ENCODE measurements around the gene FBXW8. TPM values are rescaled to one million over a fixed set of nuclear protein-coding genes. Genes with fewer than 3 reads are reported as not detected.

FBXW8 gene
- total and polyA plus RNA-seq, 4 donors = 1.9 to 7.1 (median 4.9) TPM

DNA sequence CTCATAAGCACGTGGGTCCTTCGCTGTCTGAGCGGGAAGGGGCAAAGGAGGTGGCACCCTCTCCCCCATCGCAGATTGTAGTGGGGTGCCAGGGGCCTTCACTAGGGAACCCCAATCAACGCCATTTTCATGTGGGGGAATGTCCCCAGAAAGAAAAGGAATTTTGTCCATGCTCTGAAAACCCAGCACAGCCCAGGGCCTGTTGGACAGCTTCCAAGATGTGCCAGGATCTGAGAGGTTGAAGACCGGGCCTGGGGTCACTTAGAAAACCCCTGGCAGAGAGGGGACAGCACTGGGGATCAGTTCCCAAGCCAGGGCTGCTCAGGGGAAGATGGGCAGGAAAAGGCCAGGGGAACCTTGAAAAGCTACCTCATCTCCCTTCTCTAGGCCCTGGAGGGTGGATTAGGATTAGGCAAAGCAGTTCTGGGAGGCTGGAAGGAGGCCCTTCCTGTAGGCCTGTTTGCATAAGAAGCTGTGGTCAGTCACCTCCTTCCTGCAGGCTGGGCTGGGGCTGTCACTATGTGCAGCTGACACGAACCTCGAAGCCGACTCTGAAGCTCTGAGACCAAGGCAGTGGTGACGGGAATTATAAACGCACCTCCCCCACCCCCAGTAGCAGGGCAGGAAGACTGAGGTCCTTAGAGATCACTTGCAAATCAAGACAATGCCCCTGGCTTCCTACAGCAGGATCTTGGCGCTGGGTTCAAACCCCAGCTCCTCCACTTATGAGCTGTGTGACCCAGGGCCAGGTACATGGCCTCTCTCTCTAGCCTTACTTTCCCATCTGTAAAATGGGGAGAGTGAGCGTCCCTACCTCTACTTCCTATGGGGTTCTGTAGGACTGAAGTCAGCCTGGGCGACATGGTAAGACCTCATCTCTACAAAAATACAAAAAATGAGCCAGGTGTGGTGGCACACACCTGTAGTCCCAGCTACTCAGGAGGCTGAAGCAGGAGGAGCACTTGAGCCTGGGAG is 159.5 kb downstream of the FBXW8 start:
- peaks cover 0 to 2% (median 0%) of the 10 kb centered on the region in 4 donors for H3K4me1 ChIP-seq (ENCODE audit: control insufficient read depth in 4 of 4, insufficient read depth in 4 of 4, low read length in 3 of 4)
- no peaks in the 10 kb centered on the region for H3K36me3 ChIP-seq (ENCODE audit: control insufficient read depth in 4 of 4, insufficient read depth in 3 of 4, low read depth in 1 of 4, low read length in 3 of 4)
- 81% methylated on average over 14 of the region's 14 CpGs for WGBS
- no peaks in the 10 kb centered on the region for H3K9me3 ChIP-seq (ENCODE audit: control insufficient read depth in 4 of 4, low read length in 3 of 4)
- H3K27me3 ChIP-seq (ENCODE audit: control insufficient read depth in 4 of 4, insufficient read depth in 4 of 4, low read length in 3 of 4) = no peaks in the 10 kb centered on the region
- DNase-seq (ENCODE audit: low spot score) = no peak
- no peak overlapping the region for H3K4me3 ChIP-seq (ENCODE audit: low read depth in 1 of 3, low read length in 3 of 3)
- no peak overlapping the region for H3K27ac ChIP-seq (ENCODE audit: low read depth in 1 of 2, low read length in 2 of 2)
- no peak overlapping the region for H3K9ac ChIP-seq (ENCODE audit: low read depth in 1 of 2, low read length in 2 of 2)
- no peak for TF ChIP-seq HNF4A (conservative IDR thresholded peaks at IDR 0.05)
- TF ChIP-seq, protein P1, sequence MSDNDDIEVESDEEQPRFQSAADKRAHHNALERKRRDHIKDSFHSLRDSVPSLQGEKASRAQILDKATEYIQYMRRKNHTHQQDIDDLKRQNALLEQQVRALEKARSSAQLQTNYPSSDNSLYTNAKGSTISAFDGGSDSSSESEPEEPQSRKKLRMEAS (IDR thresholded peaks at IDR 0.05) = no peak
- TF ChIP-seq, protein P2, sequence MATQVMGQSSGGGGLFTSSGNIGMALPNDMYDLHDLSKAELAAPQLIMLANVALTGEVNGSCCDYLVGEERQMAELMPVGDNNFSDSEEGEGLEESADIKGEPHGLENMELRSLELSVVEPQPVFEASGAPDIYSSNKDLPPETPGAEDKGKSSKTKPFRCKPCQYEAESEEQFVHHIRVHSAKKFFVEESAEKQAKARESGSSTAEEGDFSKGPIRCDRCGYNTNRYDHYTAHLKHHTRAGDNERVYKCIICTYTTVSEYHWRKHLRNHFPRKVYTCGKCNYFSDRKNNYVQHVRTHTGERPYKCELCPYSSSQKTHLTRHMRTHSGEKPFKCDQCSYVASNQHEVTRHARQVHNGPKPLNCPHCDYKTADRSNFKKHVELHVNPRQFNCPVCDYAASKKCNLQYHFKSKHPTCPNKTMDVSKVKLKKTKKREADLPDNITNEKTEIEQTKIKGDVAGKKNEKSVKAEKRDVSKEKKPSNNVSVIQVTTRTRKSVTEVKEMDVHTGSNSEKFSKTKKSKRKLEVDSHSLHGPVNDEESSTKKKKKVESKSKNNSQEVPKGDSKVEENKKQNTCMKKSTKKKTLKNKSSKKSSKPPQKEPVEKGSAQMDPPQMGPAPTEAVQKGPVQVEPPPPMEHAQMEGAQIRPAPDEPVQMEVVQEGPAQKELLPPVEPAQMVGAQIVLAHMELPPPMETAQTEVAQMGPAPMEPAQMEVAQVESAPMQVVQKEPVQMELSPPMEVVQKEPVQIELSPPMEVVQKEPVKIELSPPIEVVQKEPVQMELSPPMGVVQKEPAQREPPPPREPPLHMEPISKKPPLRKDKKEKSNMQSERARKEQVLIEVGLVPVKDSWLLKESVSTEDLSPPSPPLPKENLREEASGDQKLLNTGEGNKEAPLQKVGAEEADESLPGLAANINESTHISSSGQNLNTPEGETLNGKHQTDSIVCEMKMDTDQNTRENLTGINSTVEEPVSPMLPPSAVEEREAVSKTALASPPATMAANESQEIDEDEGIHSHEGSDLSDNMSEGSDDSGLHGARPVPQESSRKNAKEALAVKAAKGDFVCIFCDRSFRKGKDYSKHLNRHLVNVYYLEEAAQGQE (IDR thresholded peaks at IDR 0.05) = no peak
- TF ChIP-seq HNF4G (IDR thresholded peaks at IDR 0.05) = no peak
- TF ChIP-seq NR2F2 (IDR thresholded peaks at IDR 0.05) = no peak
- TF ChIP-seq RAD21 (IDR thresholded peaks at IDR 0.05) = no peak
- TF ChIP-seq, protein P3, sequence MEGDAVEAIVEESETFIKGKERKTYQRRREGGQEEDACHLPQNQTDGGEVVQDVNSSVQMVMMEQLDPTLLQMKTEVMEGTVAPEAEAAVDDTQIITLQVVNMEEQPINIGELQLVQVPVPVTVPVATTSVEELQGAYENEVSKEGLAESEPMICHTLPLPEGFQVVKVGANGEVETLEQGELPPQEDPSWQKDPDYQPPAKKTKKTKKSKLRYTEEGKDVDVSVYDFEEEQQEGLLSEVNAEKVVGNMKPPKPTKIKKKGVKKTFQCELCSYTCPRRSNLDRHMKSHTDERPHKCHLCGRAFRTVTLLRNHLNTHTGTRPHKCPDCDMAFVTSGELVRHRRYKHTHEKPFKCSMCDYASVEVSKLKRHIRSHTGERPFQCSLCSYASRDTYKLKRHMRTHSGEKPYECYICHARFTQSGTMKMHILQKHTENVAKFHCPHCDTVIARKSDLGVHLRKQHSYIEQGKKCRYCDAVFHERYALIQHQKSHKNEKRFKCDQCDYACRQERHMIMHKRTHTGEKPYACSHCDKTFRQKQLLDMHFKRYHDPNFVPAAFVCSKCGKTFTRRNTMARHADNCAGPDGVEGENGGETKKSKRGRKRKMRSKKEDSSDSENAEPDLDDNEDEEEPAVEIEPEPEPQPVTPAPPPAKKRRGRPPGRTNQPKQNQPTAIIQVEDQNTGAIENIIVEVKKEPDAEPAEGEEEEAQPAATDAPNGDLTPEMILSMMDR (IDR thresholded peaks at IDR 0.05; ENCODE audit: low read depth, low read length, missing input control) = no peak
- TF ChIP-seq RXRA (IDR thresholded peaks at IDR 0.05) = no peak

DNA sequence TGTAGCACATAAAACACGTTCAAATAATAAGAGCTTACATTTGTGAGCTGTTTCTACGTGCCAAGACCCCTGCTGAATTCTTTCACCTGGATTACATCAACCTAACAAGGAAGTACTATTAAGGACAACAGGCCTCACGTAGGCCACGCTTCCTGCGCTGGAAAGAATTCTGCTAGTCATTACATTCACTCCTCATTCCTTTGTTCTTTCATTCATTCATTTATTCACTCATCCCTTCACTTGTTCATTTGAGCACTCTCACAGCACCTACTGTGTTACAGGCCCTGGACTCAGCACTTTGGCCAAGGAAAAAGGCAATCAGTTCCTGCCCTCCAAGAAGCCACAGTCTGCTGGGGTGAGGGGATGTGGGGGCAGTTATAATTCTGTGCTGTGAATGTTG is 160.3 kb downstream of the FBXW8 start:
- Histone ChIP-seq H3K9ac (ENCODE audit: low read depth in 1 of 2, low read length in 2 of 2) (no peak overlapping the region), H3K27me3 (ENCODE audit: control insufficient read depth in 4 of 4, insufficient read depth in 4 of 4, low read length in 3 of 4) (no peaks in the 10 kb centered on the region), H3K4me1 (ENCODE audit: control insufficient read depth in 4 of 4, insufficient read depth in 4 of 4, low read length in 3 of 4) (peaks cover 0 to 2% (median 0%) of the 10 kb centered on the region in 4 donors), H3K36me3 (ENCODE audit: control insufficient read depth in 4 of 4, insufficient read depth in 3 of 4, low read depth in 1 of 4, low read length in 3 of 4) (no peaks in the 10 kb centered on the region), H3K9me3 (ENCODE audit: control insufficient read depth in 4 of 4, low read length in 3 of 4) (no peaks in the 10 kb centered on the region), H3K27ac (ENCODE audit: low read depth in 1 of 2, low read length in 2 of 2) (no peak overlapping the region), H3K4me3 (ENCODE audit: low read depth in 1 of 3, low read length in 3 of 3) (no peak overlapping the region)
- DNase-seq (ENCODE audit: low spot score) = no peak
- TF ChIP-seq SP1 (IDR thresholded peaks at IDR 0.05) = no peak
- no peak for TF ChIP-seq TAF1 (conservative IDR thresholded peaks at IDR 0.05)
- TF ChIP-seq, protein P3 (IDR thresholded peaks at IDR 0.05; ENCODE audit: low read depth, low read length, missing input control) = no peak
- TF ChIP-seq, protein P1 (IDR thresholded peaks at IDR 0.05) = no peak
- TF ChIP-seq YY1 (IDR thresholded peaks at IDR 0.05) = no peak
- TF ChIP-seq RXRA (IDR thresholded peaks at IDR 0.05) = no peak
- TF ChIP-seq HNF4A (conservative IDR thresholded peaks at IDR 0.05) = no peak
- TF ChIP-seq, protein P4, sequence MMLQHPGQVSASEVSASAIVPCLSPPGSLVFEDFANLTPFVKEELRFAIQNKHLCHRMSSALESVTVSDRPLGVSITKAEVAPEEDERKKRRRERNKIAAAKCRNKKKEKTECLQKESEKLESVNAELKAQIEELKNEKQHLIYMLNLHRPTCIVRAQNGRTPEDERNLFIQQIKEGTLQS (IDR thresholded peaks at IDR 0.05) = no peak
- TF ChIP-seq HNF4G (IDR thresholded peaks at IDR 0.05) = no peak
- TF ChIP-seq GABPA (IDR thresholded peaks at IDR 0.05 in 1 of 2, conservative IDR thresholded peaks at IDR 0.05 in 1 of 2) = no peak
- TF ChIP-seq, protein P5, sequence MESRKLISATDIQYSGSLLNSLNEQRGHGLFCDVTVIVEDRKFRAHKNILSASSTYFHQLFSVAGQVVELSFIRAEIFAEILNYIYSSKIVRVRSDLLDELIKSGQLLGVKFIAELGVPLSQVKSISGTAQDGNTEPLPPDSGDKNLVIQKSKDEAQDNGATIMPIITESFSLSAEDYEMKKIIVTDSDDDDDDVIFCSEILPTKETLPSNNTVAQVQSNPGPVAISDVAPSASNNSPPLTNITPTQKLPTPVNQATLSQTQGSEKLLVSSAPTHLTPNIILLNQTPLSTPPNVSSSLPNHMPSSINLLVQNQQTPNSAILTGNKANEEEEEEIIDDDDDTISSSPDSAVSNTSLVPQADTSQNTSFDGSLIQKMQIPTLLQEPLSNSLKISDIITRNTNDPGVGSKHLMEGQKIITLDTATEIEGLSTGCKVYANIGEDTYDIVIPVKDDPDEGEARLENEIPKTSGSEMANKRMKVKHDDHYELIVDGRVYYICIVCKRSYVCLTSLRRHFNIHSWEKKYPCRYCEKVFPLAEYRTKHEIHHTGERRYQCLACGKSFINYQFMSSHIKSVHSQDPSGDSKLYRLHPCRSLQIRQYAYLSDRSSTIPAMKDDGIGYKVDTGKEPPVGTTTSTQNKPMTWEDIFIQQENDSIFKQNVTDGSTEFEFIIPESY (IDR thresholded peaks at IDR 0.05) = no peak
- no peak for TF ChIP-seq FOXA1 (IDR thresholded peaks at IDR 0.05)
- 72% methylated on average over 5 of the region's 5 CpGs for WGBS

All from liver (tissue), 9 donors.